Endothelial cell of umbilical vein (primary cell): Measurements from ENCODE around the gene TRERF1. TPM values are rescaled to one million over a fixed set of nuclear protein-coding genes. Genes with fewer than 3 reads are reported as not detected.

ENCODE experiments used
- BruUV-seq: library from RNA; stranded (reverse); fragments of 400-500 nt; replicated peaks from 2 replicates; lab custom pipeline; 2021; lab: Mats Ljungman, UMichigan
- CTCF ChIA-PET: fragments of 300-600, 350-600 bp; sonication (Branson Sonifier 250); formaldehyde crosslinking; loops from one replicate; lab custom pipeline; 2021; ENCODE audit warnings: antibody characterized with exemption, inconsistent platforms; lab: Charles Lee
- POLR2A ChIA-PET: fragments of 300-600, 350-600 bp; sonication (Branson Sonifier 250); formaldehyde crosslinking; loops from one replicate; lab custom pipeline; 2021; ENCODE audit warnings: antibody characterized with exemption, inconsistent platforms; lab: Charles Lee
- DNase-seq: peaks from one replicate; pipeline ENCODE4 v3.0.0-alpha.2; 2011; ENCODE audit warnings: low read depth, low spot score
- FAIRE-seq: peaks from 2 replicates; lab custom pipeline; 2011; peaks lifted over from hg19 to GRCh38; lab: Jason Lieb, UNC
- H2AFZ ChIP-seq: 2 replicates; pipeline ENCODE4 v1.6.0; 2012; ENCODE audit warnings: low read depth, low read length, control low read depth, inconsistent platforms
- H3K27ac ChIP-seq: 2 replicates; pipeline ENCODE4 v1.5.1; 2011; ENCODE audit warnings: low read depth, mild to moderate bottlenecking, control low read depth, low read length, moderate library complexity; ENCODE audit not compliant: insufficient read depth
- H3K27me3 ChIP-seq, 2 experiments: 2 replicates each; pipeline versions ENCODE4 v1.6.0 to v1.6.1; 2011; ENCODE audit warnings: low read length in 2 of 2, mixed read lengths in 1 of 2; ENCODE audit not compliant: control insufficient read depth in 2 of 2, insufficient read depth in 2 of 2
- H3K36me3 ChIP-seq, 2 experiments: 2 replicates in 1 of 2; 3 replicates in 1 of 2; pipeline ENCODE4 v1.5.1; 2011; ENCODE audit warnings: low read length in 2 of 2, mild to moderate bottlenecking in 1 of 2, moderate library complexity in 1 of 2; ENCODE audit not compliant: control insufficient read depth in 2 of 2, insufficient read depth in 2 of 2; ENCODE audit errors: extremely low read depth in 1 of 2
- H3K4me1 ChIP-seq: 3 replicates; pipeline ENCODE4 v1.5.1; 2011; ENCODE audit warnings: mild to moderate bottlenecking, low read length; ENCODE audit not compliant: control insufficient read depth, insufficient read depth; ENCODE audit errors: extremely low read depth
- H3K4me2 ChIP-seq: 2 replicates; pipeline ENCODE4 v1.6.1; 2011; ENCODE audit warnings: low read length, control low read depth, mixed read lengths; ENCODE audit not compliant: insufficient read depth
- H3K4me3 ChIP-seq, 3 experiments: fragments of 200-600 bp in 1 of 3; sonication (generic), shearing (Covaris generic) in 1 of 3; replicated peaks in 1 of 3; 2 replicates each; pipeline ENCODE4 v1.5.1; 2011 to 2016; ENCODE audit warnings: control low read depth in 3 of 3, low read length in 3 of 3, mild to moderate bottlenecking in 2 of 3, inconsistent platforms in 1 of 3, low read depth in 1 of 3, moderate library complexity in 1 of 3; ENCODE audit not compliant: insufficient read depth in 1 of 3
- H3K79me2 ChIP-seq: 2 replicates; pipeline ENCODE4 v1.6.0; 2012; ENCODE audit warnings: low read length, inconsistent platforms; ENCODE audit not compliant: control insufficient read depth, insufficient read depth
- H3K9ac ChIP-seq: replicated peaks from 2 replicates; pipeline ENCODE3; 2011; ENCODE audit warnings: low read length, control low read depth; ENCODE audit not compliant: insufficient read depth; ENCODE audit errors: extremely low read depth
- H3K9me1 ChIP-seq: replicated peaks from 3 replicates; pipeline ENCODE4 v1.6.0; 2011; ENCODE audit warnings: mild to moderate bottlenecking, low read length; ENCODE audit not compliant: control insufficient read depth, insufficient read depth; ENCODE audit errors: extremely low read depth
- H3K9me3 ChIP-seq: replicated peaks from 2 replicates; pipeline ENCODE4 v1.5.1; 2012; ENCODE audit warnings: low read length, inconsistent platforms; ENCODE audit not compliant: control insufficient read depth, insufficient read depth
- H4K20me1 ChIP-seq: replicated peaks from 2 replicates; pipeline ENCODE3; 2011; ENCODE audit warnings: mild to moderate bottlenecking, low read length; ENCODE audit not compliant: control insufficient read depth, insufficient read depth; ENCODE audit errors: extremely low read depth
- EZH2 ChIP-seq: IDR thresholded peaks from 2 replicates; pipeline ENCODE4 v1.6.1; 2012; ENCODE audit warnings: borderline replicate concordance, low read depth, mild to moderate bottlenecking, moderate library complexity, low read length, inconsistent platforms; ENCODE audit not compliant: severe bottlenecking
- FOS ChIP-seq: IDR thresholded peaks from 2 replicates; pipeline ENCODE4 v1.6.1; 2011; ENCODE audit warnings: mild to moderate bottlenecking, low read length, moderate library complexity, borderline replicate concordance; ENCODE audit not compliant: insufficient read depth
- GATA2 ChIP-seq: IDR thresholded peaks from 2 replicates; pipeline ENCODE4 v1.7.0; 2011; ENCODE audit warnings: low read depth, mild to moderate bottlenecking, moderate library complexity, mixed read lengths, low read length; ENCODE audit not compliant: insufficient read length, insufficient read depth
- JUN ChIP-seq: IDR thresholded peaks from 2 replicates; pipeline ENCODE4 v1.6.1; 2011; ENCODE audit warnings: borderline replicate concordance, low read depth; ENCODE audit not compliant: insufficient read length, insufficient read depth
- MYC ChIP-seq: IDR thresholded peaks from one replicate; pipeline ENCODE4 v1.6.1; 2011; ENCODE audit warnings: mild to moderate bottlenecking, low read depth, low read length
- POLR2A ChIP-seq: IDR thresholded peaks from 2 replicates; pipeline ENCODE4 v1.6.1; 2012; ENCODE audit warnings: low read depth, mild to moderate bottlenecking, control low read depth, low read length
- POLR2AphosphoS5 ChIP-seq: IDR thresholded peaks from 2 replicates; pipeline ENCODE4 v1.6.1; 2012; ENCODE audit warnings: low read depth, mild to moderate bottlenecking, control low read depth, low read length, moderate library complexity; ENCODE audit not compliant: insufficient read depth
- dilution Hi-C: fragments of 300-500 bp; cut with MboI; formaldehyde crosslinking; loops from one replicate; pipeline ENCODE4 v1.15.0; 2019; ENCODE audit warnings: low sequenced_read_pairs; ENCODE audit not compliant: extremely low pct_ligation_motif_present
- intact Hi-C: fragments of 100-400 bp; cut with micrococcal nuclease; formaldehyde crosslinking; loops from one replicate; pipeline ENCODE4 v1.10.0; 2022
- polyA plus RNA-seq, 4 experiments: library from polyadenylated mRNA; depleted of rRNA in 3 of 4; stranded (reverse) in 3 of 4; unstranded in 1 of 4; fragments of >200 nt; gene quantifications; 2 replicates each; pipeline versions ENCODE4 v1.2.1 to v1.2.3, GENCODE V29; 2011 to 2012; ENCODE audit warnings: missing spikeins in 1 of 4
- total RNA-seq: library from RNA; stranded (reverse); gene quantifications from 2 replicates; pipeline ENCODE4 v1.2.3, GENCODE V29; 2021
- TF ChIP-seq, protein P1 (sequence below), 2 donors: IDR thresholded peaks; 1 replicate in 1 of 2; 2 replicates in 1 of 2; pipeline ENCODE4 v1.5.1; 2011; ENCODE audit warnings: low read length in 2 of 2, mild to moderate bottlenecking in 2 of 2, moderate library complexity in 2 of 2, control low read depth in 1 of 2, inconsistent platforms in 1 of 2, low read depth in 1 of 2; ENCODE audit not compliant: insufficient read depth in 1 of 2; ENCODE audit errors: extremely low read depth in 1 of 2
- TF ChIP-seq, protein P2 (sequence below): IDR thresholded peaks from 2 replicates; pipeline ENCODE4 v1.6.1; 2011; ENCODE audit not compliant: insufficient read depth, insufficient read length

The TRERF1 gene
- total and polyA plus RNA-seq, 2 donors (not counting 3 experiments of a cell fraction or from before 2014, with no cell fraction given), result 0.73 to 5.5 TPM

DNA sequence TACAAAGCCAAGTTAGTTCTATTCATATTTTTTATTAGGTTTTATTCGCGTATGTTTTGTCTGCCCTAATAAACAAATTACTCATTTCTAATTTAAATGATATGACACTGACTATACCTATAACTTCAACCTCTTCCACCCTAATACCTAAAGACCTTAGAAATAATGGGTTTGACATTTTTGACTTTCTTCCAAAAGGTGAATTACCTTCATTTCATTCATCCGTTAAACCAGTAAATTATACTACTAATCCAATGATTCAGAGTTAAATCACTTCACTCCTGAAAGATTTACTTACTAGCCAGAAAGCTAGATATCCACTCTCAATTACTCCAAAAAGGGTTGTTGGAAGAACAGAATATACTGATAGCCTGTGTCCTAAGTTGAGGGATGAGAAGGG, 239.3 kb downstream of the TRERF1 start:
- H3K4me2 ChIP-seq, result no peak overlapping the region
- H3K36me3 ChIP-seq, result peaks cover 9 to 21% of the 10 kb centered on the region in 2 experiments
- peaks cover 15% of the 10 kb centered on the region for H3K4me1 ChIP-seq
- DNase-seq (no peak), FAIRE-seq (no peak)
- no peak overlapping the region for H2AFZ ChIP-seq
- no peak overlapping the region for H3K4me3 ChIP-seq
- H3K9ac ChIP-seq, result no peak overlapping the region
- TF ChIP-seq MYC, result no peak
- TF ChIP-seq, protein P1, sequence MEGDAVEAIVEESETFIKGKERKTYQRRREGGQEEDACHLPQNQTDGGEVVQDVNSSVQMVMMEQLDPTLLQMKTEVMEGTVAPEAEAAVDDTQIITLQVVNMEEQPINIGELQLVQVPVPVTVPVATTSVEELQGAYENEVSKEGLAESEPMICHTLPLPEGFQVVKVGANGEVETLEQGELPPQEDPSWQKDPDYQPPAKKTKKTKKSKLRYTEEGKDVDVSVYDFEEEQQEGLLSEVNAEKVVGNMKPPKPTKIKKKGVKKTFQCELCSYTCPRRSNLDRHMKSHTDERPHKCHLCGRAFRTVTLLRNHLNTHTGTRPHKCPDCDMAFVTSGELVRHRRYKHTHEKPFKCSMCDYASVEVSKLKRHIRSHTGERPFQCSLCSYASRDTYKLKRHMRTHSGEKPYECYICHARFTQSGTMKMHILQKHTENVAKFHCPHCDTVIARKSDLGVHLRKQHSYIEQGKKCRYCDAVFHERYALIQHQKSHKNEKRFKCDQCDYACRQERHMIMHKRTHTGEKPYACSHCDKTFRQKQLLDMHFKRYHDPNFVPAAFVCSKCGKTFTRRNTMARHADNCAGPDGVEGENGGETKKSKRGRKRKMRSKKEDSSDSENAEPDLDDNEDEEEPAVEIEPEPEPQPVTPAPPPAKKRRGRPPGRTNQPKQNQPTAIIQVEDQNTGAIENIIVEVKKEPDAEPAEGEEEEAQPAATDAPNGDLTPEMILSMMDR (IDR thresholded peaks at IDR 0.05; ENCODE audit: extremely low read depth in 1 of 2, insufficient read depth in 1 of 2, low read depth in 1 of 2, low read length in 2 of 2), result no peak
- TF ChIP-seq JUN, result no peak
- no peak for TF ChIP-seq POLR2A
- TF ChIP-seq POLR2AphosphoS5, result no peak
- TF ChIP-seq FOS, result no peak
- no peak for TF ChIP-seq EZH2
- TF ChIP-seq GATA2, result no peak
- TF ChIP-seq, protein P2, sequence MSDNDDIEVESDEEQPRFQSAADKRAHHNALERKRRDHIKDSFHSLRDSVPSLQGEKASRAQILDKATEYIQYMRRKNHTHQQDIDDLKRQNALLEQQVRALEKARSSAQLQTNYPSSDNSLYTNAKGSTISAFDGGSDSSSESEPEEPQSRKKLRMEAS, result no peak
- peaks cover 18% of the 10 kb centered on the region for H3K79me2 ChIP-seq
- no peaks in the 10 kb centered on the region for H3K9me1 ChIP-seq
- POLR2A ChIA-PET, result no interaction called here
- H4K20me1 ChIP-seq, result no peaks in the 10 kb centered on the region
- CTCF ChIA-PET, result interaction anchor here (1.5 kb wide), 1 partner anchor 335 kb away, joined by 3 read pairs; no protein-coding TSS in a partner anchor
- H3K9me3 ChIP-seq, result no peaks in the 10 kb centered on the region
- no TSS peak for BruUV-seq
- intact Hi-C loops (loop anchor here (5.0 kb wide), 1 partner anchor 45 kb away; no protein-coding TSS in a partner anchor), dilution Hi-C loops (no loop called here)
- H3K27ac ChIP-seq, result no peak overlapping the region
- H3K27me3 ChIP-seq, result no peaks in the 10 kb centered on the region
